Endothelial cell (in vitro differentiated cells): ENCODE data around the gene FAM222A. TPM values are rescaled to one million over a fixed set of nuclear protein-coding genes. Genes with fewer than 3 reads are reported as not detected.

Experiments used
- DNase-seq: peaks from one replicate; pipeline ENCODE4 v3.0.0; 2021; ENCODE audit warnings: low spot score
- H3K27ac Mint-ChIP-seq: one replicate; pipeline ENCODE4 v1.8.0; 2021; ENCODE audit warnings: mixed read lengths, inconsistent platforms; ENCODE audit not compliant: unreplicated experiment
- H3K27me3 Mint-ChIP-seq: one replicate; pipeline ENCODE4 v1.8.0; 2021; ENCODE audit warnings: mild to moderate bottlenecking, moderate library complexity, mixed read lengths, inconsistent platforms; ENCODE audit not compliant: unreplicated experiment
- H3K36me3 Mint-ChIP-seq: one replicate; pipeline ENCODE4 v1.8.0; 2021; ENCODE audit warnings: mild to moderate bottlenecking, low read depth, mixed read lengths, inconsistent platforms; ENCODE audit not compliant: unreplicated experiment
- H3K4me1 Mint-ChIP-seq: one replicate; pipeline ENCODE4 v1.8.0; 2021; ENCODE audit warnings: mild to moderate bottlenecking, mixed read lengths, inconsistent platforms; ENCODE audit not compliant: unreplicated experiment
- H3K4me3 Mint-ChIP-seq: one replicate; pipeline ENCODE4 v1.8.0; 2021; ENCODE audit warnings: mild to moderate bottlenecking, mixed read lengths, inconsistent platforms; ENCODE audit not compliant: unreplicated experiment
- H3K9me3 Mint-ChIP-seq: one replicate; pipeline ENCODE4 v1.8.0; 2021; ENCODE audit warnings: mixed read lengths, inconsistent platforms; ENCODE audit not compliant: unreplicated experiment
- total RNA-seq: library from RNA; stranded (reverse); fragmentation: NEBNext Ultra II Directional; extraction: Animal tissue kit (Norgen Biotek cat#: 25700); gene quantifications from one replicate; pipeline ENCODE4 v1.2.1, GENCODE V29; 2021; ENCODE audit not compliant: unreplicated experiment
- TF ChIP-seq, protein P1 (sequence below): fragments of 200-600 bp; sonication (generic); IDR thresholded peaks from one replicate; pipeline ENCODE4 v1.5.0; 2021; ENCODE audit warnings: antibody characterized with exemption; ENCODE audit not compliant: unreplicated experiment

Gene FAM222A
- total RNA-seq, 1 donor from 2014 or later: 14.2 TPM

DNA sequence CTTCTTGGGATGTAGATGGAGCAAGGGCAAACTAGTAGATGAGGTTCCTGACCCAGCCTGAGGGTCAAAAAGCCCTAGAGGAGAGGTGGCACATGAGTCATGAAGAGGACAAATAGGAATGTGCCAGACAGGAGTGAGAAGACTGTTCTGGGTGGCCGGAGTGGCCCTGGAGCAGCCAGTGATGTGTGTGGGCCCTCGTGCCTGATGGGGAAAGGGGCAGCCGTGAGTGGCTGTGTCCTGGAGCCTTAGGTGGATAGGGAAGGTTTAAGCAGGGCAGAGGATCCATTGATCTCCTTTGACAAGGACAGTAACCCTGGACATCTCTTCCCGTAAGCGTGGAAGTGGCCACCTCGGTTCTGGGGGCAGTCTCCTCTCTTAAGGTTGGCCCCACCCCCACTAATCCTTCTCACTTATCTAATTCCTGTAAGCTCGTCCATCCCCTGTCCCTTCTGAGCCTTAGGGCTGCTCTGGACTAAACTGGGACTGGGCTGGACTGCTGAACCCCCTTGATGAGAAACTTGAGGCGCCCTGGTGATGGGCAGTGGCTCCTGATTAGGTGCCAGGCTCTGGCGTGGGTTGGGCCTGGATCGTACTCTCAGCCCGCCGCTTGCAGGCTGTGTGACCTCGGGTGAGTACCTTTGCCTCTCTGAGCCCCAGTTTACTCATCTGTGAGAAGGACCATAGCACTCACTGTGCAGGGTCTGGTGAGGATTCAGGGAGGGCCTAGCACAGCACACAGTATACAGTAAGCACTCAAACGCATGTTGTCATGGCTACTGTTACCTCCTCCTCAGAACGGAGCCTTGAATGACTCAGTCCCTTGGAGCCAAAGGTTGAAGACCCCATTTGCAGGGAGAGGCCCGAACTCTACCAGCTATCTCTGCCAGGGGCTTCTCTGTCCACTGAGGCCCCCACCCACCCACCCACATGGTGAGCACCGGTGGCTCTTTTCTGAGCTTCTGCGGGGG, 4.0 kb downstream of the FAM222A start:
- Mint-ChIP-seq H3K9me3 (no peaks in the 10 kb centered on the region), H3K4me1 (peaks cover 47% of the 10 kb centered on the region), H3K27me3 (peaks cover 12% of the 10 kb centered on the region), H3K4me3 (peak overlapping the region; percentile 53), H3K36me3 (peaks cover 5% of the 10 kb centered on the region), H3K27ac (no peak overlapping the region)
- no peak for DNase-seq
- TF ChIP-seq, protein P1, sequence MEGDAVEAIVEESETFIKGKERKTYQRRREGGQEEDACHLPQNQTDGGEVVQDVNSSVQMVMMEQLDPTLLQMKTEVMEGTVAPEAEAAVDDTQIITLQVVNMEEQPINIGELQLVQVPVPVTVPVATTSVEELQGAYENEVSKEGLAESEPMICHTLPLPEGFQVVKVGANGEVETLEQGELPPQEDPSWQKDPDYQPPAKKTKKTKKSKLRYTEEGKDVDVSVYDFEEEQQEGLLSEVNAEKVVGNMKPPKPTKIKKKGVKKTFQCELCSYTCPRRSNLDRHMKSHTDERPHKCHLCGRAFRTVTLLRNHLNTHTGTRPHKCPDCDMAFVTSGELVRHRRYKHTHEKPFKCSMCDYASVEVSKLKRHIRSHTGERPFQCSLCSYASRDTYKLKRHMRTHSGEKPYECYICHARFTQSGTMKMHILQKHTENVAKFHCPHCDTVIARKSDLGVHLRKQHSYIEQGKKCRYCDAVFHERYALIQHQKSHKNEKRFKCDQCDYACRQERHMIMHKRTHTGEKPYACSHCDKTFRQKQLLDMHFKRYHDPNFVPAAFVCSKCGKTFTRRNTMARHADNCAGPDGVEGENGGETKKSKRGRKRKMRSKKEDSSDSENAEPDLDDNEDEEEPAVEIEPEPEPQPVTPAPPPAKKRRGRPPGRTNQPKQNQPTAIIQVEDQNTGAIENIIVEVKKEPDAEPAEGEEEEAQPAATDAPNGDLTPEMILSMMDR: no peak

DNA sequence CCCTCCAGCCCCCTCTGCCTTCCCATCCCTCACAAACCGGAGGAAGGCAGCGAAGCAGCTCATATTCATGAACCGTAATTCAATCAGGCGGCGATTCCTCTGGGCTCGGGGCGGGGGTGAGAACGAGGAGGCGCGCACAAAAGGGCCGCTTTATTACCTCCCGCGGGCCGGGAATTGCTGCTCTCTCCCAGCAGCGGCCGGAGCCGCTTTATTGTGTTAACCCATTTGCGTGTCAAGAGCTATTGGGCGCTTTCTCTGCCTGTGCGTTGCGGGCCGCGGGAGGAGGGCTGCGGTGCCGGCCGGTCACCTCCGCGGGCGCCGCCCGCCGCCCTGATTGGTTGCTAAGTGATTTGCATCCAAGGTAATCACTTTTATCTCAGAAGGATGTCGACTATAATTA, 4.8 kb downstream of the FAM222A start:
- DNase-seq: no peak
- TF ChIP-seq, protein P1: no peak
- Mint-ChIP-seq H3K27ac (peak overlapping the region; percentile 26), H3K9me3 (no peaks in the 10 kb centered on the region), H3K36me3 (peaks cover 5% of the 10 kb centered on the region), H3K4me1 (peaks cover 47% of the 10 kb centered on the region), H3K4me3 (no peak overlapping the region), H3K27me3 (peaks cover 13% of the 10 kb centered on the region)

DNA sequence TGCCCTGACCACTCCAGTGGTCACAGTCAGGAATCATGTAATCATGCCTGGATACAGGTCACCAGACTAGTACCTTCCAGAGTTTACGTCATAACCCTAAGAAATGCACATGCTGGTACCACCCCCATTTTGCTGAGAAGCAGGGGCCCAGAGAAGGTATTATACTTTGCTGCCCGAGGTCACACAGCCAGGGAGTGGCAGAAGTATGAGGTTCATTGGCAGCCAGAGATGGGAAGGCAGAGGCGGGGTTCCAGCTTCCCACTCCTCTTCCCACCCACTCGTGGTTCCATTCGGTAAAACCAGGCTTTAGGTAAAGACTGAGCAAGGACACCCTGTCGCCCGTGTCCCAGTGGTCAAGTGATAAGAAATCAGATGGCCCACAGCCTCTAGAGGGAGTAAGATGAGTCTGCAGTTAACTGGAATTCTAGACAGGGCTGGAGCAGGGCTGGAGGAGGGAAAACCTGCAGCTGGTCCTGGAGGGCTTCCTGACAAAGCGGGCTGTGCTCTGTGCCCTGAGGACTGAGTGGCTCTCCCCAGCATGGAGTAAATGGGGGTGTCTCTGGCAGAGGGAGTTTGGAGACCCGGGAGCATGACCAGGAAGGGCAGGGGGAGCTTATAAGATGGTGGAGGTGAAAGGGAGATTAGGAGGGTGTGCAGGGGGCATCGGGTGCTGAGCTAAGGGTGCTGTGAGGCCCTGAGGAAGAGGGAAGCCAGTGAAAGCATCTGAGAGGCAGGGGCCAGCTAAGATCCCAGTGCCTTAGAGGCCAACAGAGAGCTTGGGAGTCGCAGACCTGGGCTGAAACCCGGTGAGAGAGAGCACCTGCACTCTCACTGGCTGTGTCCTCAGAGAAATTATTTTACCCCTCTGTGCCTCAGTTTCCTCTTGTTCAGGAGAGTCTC, 5.7 kb downstream of the FAM222A start:
- Mint-ChIP-seq H3K4me1 (peaks cover 54% of the 10 kb centered on the region), H3K4me3 (peak overlapping the region; percentile 35)
- DNase-seq: peak; percentile 43

DNA sequence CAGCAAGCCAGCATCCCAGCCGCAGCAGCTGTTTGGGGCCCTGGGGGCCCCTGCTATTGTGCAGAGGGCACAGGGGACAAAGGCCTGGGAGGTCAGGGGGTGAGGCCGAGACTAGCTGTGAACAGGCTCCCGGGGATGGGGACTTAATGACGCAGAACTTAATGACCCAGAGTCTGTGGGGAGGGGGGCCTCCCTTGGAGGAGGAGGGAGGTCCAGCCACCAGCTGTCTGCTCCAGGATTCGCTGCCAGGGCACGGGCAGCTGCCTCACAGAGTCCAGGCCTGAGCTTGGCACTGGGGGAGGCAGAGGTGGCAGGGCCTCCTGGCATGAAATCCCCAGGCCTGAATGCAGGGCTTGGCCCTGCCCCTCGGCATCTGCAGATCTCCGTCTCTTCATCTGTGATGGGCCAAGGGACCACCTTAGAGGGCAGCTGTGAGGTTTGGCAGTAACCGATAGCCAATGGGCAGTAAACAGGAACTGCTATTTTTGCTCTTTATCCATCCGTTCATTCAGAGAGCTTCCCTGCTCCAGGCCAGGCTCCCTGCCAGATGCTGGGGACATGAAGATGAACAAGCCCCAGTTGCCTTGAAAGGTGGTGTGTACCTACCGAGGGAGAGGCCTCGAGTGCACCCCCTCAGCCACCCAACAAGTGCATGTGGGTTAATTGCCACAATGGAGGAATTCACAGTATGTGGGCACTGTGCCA, 6.7 kb downstream of the FAM222A start:
- Mint-ChIP-seq H3K36me3 (peaks cover 5% of the 10 kb centered on the region), H3K9me3 (no peaks in the 10 kb centered on the region), H3K4me1 (peaks cover 59% of the 10 kb centered on the region), H3K4me3 (peak overlapping the region; percentile 35), H3K27ac (no peak overlapping the region), H3K27me3 (peaks cover 13% of the 10 kb centered on the region)
- DNase-seq: no peak
- TF ChIP-seq, protein P1: no peak

More for the DNA sequence above, 5.7 kb downstream of the FAM222A start:
- H3K36me3 Mint-ChIP-seq: peaks cover 5% of the 10 kb centered on the region
- H3K9me3 Mint-ChIP-seq: no peaks in the 10 kb centered on the region
- H3K27me3 Mint-ChIP-seq: peaks cover 13% of the 10 kb centered on the region
- H3K27ac Mint-ChIP-seq: peak overlapping the region; percentile 81
- TF ChIP-seq, protein P1: no peak
